HepG2 (cell line): ENCODE results near the gene COA5. TPM values are rescaled to one million over a fixed set of nuclear protein-coding genes. Genes with fewer than 3 reads are reported as not detected.

Experiments
- ATAC-seq: fragments of 200-7000 bp; cut with Tn5 transposase; 3 replicates; pipeline ENCODE4 v1.9.1; 2020; ENCODE audit warnings: mild to moderate bottlenecking, moderate library complexity
- BruUV-seq: library from RNA; stranded (reverse); fragments of 400-500 nt; replicated peaks from 2 replicates; lab custom pipeline; 2021; lab: Mats Ljungman, UMichigan
- CTCF ChIA-PET: fragments of 300-600 bp; formaldehyde crosslinking; extraction: SDS; loops from one replicate; lab custom pipeline; 2021; ENCODE audit warnings: low total read pairs, inconsistent platforms, low intra/inter-chr PET ratio; lab: Yijun Ruan, JAX
- POLR2A ChIA-PET: fragments of 350-600 bp; sonication (Branson Sonifier 250); formaldehyde crosslinking; loops from one replicate; lab custom pipeline; 2020; ENCODE audit warnings: antibody characterized with exemption, inconsistent platforms; lab: Yijun Ruan, JAX
- DNase-seq: peaks from one replicate; pipeline ENCODE4 v3.0.0-alpha.2; 2015; ENCODE audit warnings: low spot score
- FAIRE-seq: peaks from 3 replicates; lab custom pipeline; 2011; peaks lifted over from hg19 to GRCh38; lab: Jason Lieb, UNC
- H2AFZ ChIP-seq: one replicate; pipeline ENCODE4 v1.6.1; 2011; ENCODE audit warnings: low read length, inconsistent platforms
- H3K27ac ChIP-seq: fragments of 300-600 bp; 3 replicates; pipeline ENCODE4 v1.8.0; 2011; ENCODE audit warnings: mixed run types, mild to moderate bottlenecking, mixed read lengths, low read length, inconsistent platforms; ENCODE audit not compliant: insufficient read depth; ENCODE audit errors: extremely low read length
- H3K27me3 ChIP-seq, 2 experiments: fragments of 200-600 bp in 1 of 2; 2 replicates in 1 of 2; 3 replicates in 1 of 2; pipeline versions ENCODE4 v1.6.0 to v1.8.0; 2011; ENCODE audit warnings: low read length in 2 of 2, mild to moderate bottlenecking in 2 of 2, moderate library complexity in 2 of 2, inconsistent platforms in 1 of 2; ENCODE audit not compliant: insufficient read depth in 2 of 2, control insufficient read depth in 1 of 2
- H3K36me3 ChIP-seq, 2 experiments: fragments of 200-600 bp in 1 of 2; replicated peaks in 1 of 2; 2 replicates in 1 of 2; 3 replicates in 1 of 2; pipeline versions ENCODE4 v1.5.1 to v1.8.0; 2011; ENCODE audit warnings: low read length in 2 of 2, inconsistent platforms in 1 of 2; ENCODE audit not compliant: insufficient read depth in 2 of 2, control insufficient read depth in 1 of 2
- H3K4me1 ChIP-seq: 2 replicates; pipeline ENCODE4 v1.5.1; 2012; ENCODE audit warnings: low read length, inconsistent platforms; ENCODE audit not compliant: insufficient read depth
- H3K4me2 ChIP-seq: 2 replicates; pipeline ENCODE4 v1.6.0; 2011; ENCODE audit warnings: low read depth, low read length, inconsistent platforms
- H3K4me3 ChIP-seq, 3 experiments: fragments of 200-600 bp in 1 of 3; sonication (generic), shearing (Covaris generic) in 1 of 3; replicated peaks in 1 of 3; 2 replicates each; pipeline ENCODE4 v1.5.1; 2011 to 2016; ENCODE audit warnings: low read length in 3 of 3, inconsistent platforms in 2 of 3, low read depth in 2 of 3, mild to moderate bottlenecking in 2 of 3, control low read depth in 1 of 3, mixed read lengths in 1 of 3; ENCODE audit not compliant: insufficient read depth in 1 of 3
- H3K79me2 ChIP-seq: one replicate; pipeline ENCODE4 v1.6.1; 2011; ENCODE audit warnings: low read length, inconsistent platforms; ENCODE audit not compliant: insufficient read depth
- H3K9ac ChIP-seq: 2 replicates; pipeline ENCODE4 v1.6.0; 2011; ENCODE audit warnings: mild to moderate bottlenecking, low read depth, low read length, inconsistent platforms; ENCODE audit not compliant: insufficient read depth
- H3K9me3 ChIP-seq: 2 replicates; pipeline ENCODE4 v1.5.1; 2012; ENCODE audit warnings: mild to moderate bottlenecking, low read length
- H4K20me1 ChIP-seq: 2 replicates; pipeline ENCODE4 v1.6.0; 2011; ENCODE audit warnings: inconsistent platforms, mild to moderate bottlenecking, low read length, moderate library complexity; ENCODE audit not compliant: insufficient read depth
- CEBPB ChIP-seq: IDR thresholded peaks from 2 replicates; pipeline ENCODE4 v1.6.1; 2011; ENCODE audit warnings: low read depth, low read length, improper control_type of control experiment, borderline replicate concordance
- GLMP ChIP-seq: sonication (generic); formaldehyde crosslinking; IDR thresholded peaks from 2 replicates; pipeline ENCODE4 v1.9.0; 2021; ENCODE audit warnings: missing genetic modification reagents, mild to moderate bottlenecking, borderline replicate concordance
- KDM3A ChIP-seq: IDR thresholded peaks from 2 replicates; pipeline ENCODE4 v1.6.1; 2018; ENCODE audit warnings: low read depth, missing compliant biosample characterization
- KLF12 ChIP-seq: sonication (generic); formaldehyde crosslinking; IDR thresholded peaks from 2 replicates; pipeline ENCODE4 v1.4.0; 2020; ENCODE audit warnings: missing genetic modification reagents, borderline replicate concordance
- MAFF ChIP-seq: IDR thresholded peaks from 2 replicates; pipeline ENCODE4 v1.6.1; 2011; ENCODE audit warnings: low read depth, low read length, improper control_type of control experiment
- ZNF232 ChIP-seq: sonication (generic); formaldehyde crosslinking; IDR thresholded peaks from 2 replicates; pipeline ENCODE4 v1.4.0; 2020; ENCODE audit warnings: missing genetic modification reagents, borderline replicate concordance
- ZNF274 ChIP-seq: sonication (generic); formaldehyde crosslinking; IDR thresholded peaks from 2 replicates; pipeline ENCODE4 v1.5.1; 2020; ENCODE audit warnings: mild to moderate bottlenecking, missing genetic modification reagents
- ZNF496 ChIP-seq: sonication (generic); formaldehyde crosslinking; IDR thresholded peaks from 2 replicates; pipeline ENCODE4 v1.8.1; 2023; ENCODE audit warnings: mild to moderate bottlenecking, moderate library complexity, missing genetic modification reagents; ENCODE audit not compliant: insufficient replicate concordance
- ZNF691 ChIP-seq: sonication (generic); formaldehyde crosslinking; IDR thresholded peaks from 2 replicates; pipeline ENCODE4 v1.4.0; 2020; ENCODE audit warnings: missing genetic modification reagents, low read depth, mild to moderate bottlenecking, borderline replicate concordance
- ZNF761 ChIP-seq: sonication (generic); formaldehyde crosslinking; conservative IDR thresholded peaks from 2 replicates; pipeline ENCODE4 v1.4.0; 2020; ENCODE audit warnings: mild to moderate bottlenecking, missing genetic modification reagents
- ZNF768 ChIP-seq: sonication (generic); formaldehyde crosslinking; IDR thresholded peaks from 2 replicates; pipeline ENCODE4 v1.4.0; 2020; ENCODE audit warnings: missing genetic modification reagents
- WGBS: methylation state at CpG from one replicate; pipeline ENCODE4 v1.1.6; 2017; ENCODE audit warnings: low lambda C conversion rate; 5-methylcytosine and 5-hydroxymethylcytosine counted together
- in situ Hi-C: cut with HindIII; loops from 2 replicates; pipeline ENCODE4 v1.10.0; 2017; ENCODE audit warnings: low pct_unique_long_range_greater_than_20kb; ENCODE audit not compliant: extremely low pct_ligation_motif_present
- intact Hi-C: fragments of 100-400 bp; cut with micrococcal nuclease; formaldehyde crosslinking; loops from one replicate; pipeline ENCODE4 v1.10.0; 2022; ENCODE audit not compliant: unreplicated experiment
- polyA plus RNA-seq, 8 experiments: library from polyadenylated mRNA; depleted of rRNA in 3 of 8; stranded (reverse) in 7 of 8; unstranded in 1 of 8; fragments of >200 nt; fragmentation: Illumina TruSeq in 4 of 8; extraction: Trizol in 4 of 8; gene quantifications; 2 replicates each; pipeline versions ENCODE4 v1.2.1 to v1.2.3, GENCODE V29; 2011 to 2016; ENCODE audit warnings: low read depth in 4 of 8, missing spikeins in 1 of 8, mixed read lengths in 1 of 8; ENCODE audit not compliant: insufficient read depth in 1 of 8
- total RNA-seq, 5 experiments: library from RNA; depleted of rRNA; stranded (reverse); fragments of >200 nt; fragmentation: Illumina TruSeq; extraction: Trizol; gene quantifications; 2 replicates each; pipeline ENCODE4 v1.2.3, GENCODE V29; 2016; ENCODE audit warnings: low read depth in 1 of 5

Gene COA5
- total and polyA plus RNA-seq, 2 of the 13 experiments (the other 11 are each of a cell fraction or from before 2014, with no cell fraction given), result 43.6 to 64.5 TPM

GRCh38 chr2:98607741-98608115 is 584 bp downstream of the COA5 start (continued):
- TF ChIP-seq GLMP (CRISPR knock-in tag) (no peak), ZNF496 (no peak), MAFF (no peak), ZNF274 (CRISPR knock-in tag) (no peak), ZNF232 (CRISPR knock-in tag) (no peak), CEBPB (peak; percentile 82), ZNF768 (CRISPR knock-in tag) (no peak), KDM3A (CRISPR knock-in tag) (no peak), KLF12 (CRISPR knock-in tag) (no peak)
- TF ChIP-seq, all 625 proteins: peak for 13

GRCh38 chr2:98607104-98607503 is 1.2 kb downstream of the COA5 start:
- intact Hi-C loops, result loop anchor here (5.0 to 10.0 kb wide), 2 partner anchors 162 to 730 kb away; partner anchors contain the start of genes EIF5B, INPP4A and TXNDC9
- in situ Hi-C loops, result no loop called here

More at GRCh38 chr2:98607104-98607503, 1.2 kb downstream of the COA5 start:
- ATAC-seq (no peak), FAIRE-seq (no peak), DNase-seq (no peak)
- peaks cover 69% of the 10 kb centered on the region for H3K79me2 ChIP-seq
- WGBS, result 38% methylated on average over 6 of the region's 6 CpGs
- peaks cover 6 to 14% of the 10 kb centered on the region in 2 experiments for H3K36me3 ChIP-seq
- peaks cover 41% of the 10 kb centered on the region for H3K4me1 ChIP-seq
- ChIA-PET POLR2A (no interaction called here), CTCF (no interaction called here)
- H3K27me3 ChIP-seq, result no peaks in the 10 kb centered on the region; a peak in 1 of 5 replicates
- no peak overlapping the region for H2AFZ ChIP-seq
- no TSS peak for BruUV-seq
- H4K20me1 ChIP-seq, result peaks cover 4% of the 10 kb centered on the region
- no peak for TF ChIP-seq ZNF761 (CRISPR knock-in tag)
- peak; percentile 11; the same call in 1 of the 2 replicates for TF ChIP-seq ZNF691 (CRISPR knock-in tag)
- no peaks in the 10 kb centered on the region for H3K9me3 ChIP-seq
- H3K4me2 ChIP-seq, result peak overlapping the region; percentile 87
- peak overlapping the region; percentile 95 to 98 (median 97) for H3K4me3 ChIP-seq
- H3K27ac ChIP-seq, result peak overlapping the region; percentile 88
- peak overlapping the region; percentile 99 for H3K9ac ChIP-seq
